NOMO-1 (cell line): Measurements from ENCODE around the gene ULBP1.
"Not testable (repeated sequence)": the region's sequence is repeated elsewhere in the genome, so short reads cannot be mapped to it uniquely, and the experiment has no call there.

ENCODE experiments used
- DNase-seq, 2 experiments: peaks; one replicate each; lab custom pipeline; 2025; ENCODE audit not compliant: unreplicated experiment in 2 of 2; lab: John Stamatoyannopoulos, UW

The ULBP1 gene

GRCh38 chr6:149933036-149933435, 30.7 kb upstream of the ULBP1 start:
- no peak for DNase-seq

DNA sequence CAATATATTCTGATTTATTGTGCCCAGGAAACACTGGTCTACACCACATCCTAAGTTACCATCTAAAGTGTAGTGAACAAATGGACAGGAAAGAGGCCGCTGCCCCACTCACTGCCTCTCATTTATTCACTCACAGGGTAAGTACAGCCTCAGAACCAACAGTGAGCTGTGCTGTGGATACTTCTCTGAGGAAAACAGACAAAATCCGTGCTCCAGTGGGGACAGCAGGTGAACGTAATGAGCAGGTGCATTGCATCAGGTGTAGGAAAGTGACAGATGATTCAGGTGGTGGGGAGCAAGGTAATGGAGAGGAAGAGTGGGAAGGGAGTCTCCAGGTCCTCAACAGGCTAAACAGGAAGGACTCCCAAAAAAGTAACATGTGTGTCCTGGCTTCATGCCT, 30.3 kb upstream of the ULBP1 start:
- DNase-seq, result no peak

DNA sequence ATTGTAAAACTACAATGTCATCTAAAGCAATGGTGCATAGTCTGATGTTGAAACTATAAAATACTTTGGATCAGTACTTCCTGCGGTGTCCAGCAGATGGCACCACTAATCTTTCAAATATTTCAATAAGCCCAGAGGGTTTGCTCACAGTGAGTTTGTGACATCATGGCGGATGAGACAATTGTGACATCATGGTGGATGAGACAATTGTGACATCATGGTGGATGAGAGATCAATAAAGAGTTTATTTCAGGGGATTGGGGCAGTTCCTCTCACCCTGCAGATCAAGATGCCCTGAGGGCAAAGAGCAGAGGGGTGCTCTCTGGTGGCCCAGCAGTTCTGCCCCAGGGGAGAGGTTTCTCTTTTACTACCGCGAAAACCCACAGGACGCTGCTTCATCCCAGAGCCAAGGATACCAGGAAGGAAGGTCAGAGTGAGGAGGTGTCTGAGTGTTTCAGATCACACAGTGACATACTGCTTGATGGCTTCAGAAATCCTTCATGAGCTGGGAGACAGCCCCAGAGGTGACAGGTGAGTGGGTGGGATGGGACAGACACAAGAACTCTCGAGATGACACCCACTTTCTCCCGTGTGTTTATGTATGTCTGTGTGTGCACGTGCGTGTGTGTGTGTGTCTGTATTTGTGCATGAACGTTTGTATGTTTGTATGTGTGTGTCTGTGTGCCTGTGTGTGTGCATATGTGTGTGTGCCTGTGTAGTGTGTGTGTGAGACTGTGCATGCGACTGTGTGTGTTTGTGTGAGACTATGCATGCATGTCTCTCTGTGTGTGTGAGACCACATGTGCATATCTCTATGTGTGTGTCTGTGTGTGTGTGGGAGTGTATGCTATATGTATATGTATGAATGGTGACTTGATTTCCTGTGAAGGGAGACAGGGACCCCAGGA, 29.2 kb upstream of the ULBP1 start:
- peak; percentile 29 to 63 for DNase-seq

DNA sequence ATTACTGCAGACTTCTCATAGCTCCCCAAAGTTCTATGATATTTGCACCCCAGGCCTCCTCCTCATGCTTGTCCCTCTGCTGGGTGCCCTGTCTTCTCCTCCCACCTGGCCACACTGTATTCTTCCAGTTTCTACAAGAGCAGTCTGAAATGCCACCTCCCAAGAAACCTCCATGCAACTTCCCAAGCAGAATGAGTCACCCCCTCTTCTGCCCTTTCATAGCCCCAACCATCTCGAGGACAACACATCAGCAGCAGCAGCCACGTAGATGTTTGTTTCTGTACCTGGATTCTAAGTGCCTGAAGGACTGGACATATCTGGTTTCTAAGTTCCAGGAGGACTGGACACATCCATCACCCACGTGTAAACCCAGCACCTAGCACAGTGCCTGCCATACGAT, 28.5 kb upstream of the ULBP1 start:
- DNase-seq, result no peak

DNA sequence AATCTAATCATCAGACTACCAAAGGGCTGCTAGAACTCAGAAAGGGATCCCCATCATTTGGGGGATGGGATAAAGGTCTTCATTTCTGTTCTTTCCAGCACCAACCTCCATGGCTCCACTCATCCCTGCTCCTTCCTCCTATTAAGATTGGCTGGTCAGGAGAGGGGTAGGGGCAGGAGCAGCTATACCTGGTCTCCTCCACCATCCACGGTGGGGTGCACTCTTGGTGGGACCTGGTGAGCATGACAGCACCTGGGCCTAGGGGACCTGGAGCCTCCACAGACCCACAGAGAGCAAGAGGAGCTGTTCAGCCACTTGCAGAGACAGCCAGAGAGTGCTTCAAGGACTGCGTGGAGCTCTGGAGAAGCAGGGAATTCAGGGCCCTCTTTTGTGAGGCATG, 28.1 kb upstream of the ULBP1 start:
- DNase-seq, result no peak

GRCh38 chr6:149936743-149937142, 27.0 kb upstream of the ULBP1 start:
- no peak for DNase-seq

- DNase-seq, result not testable (repeated sequence)
These were observed 25.7 kb upstream of the ULBP1 start for GRCh38 chr6:149938013-149938570.

DNA sequence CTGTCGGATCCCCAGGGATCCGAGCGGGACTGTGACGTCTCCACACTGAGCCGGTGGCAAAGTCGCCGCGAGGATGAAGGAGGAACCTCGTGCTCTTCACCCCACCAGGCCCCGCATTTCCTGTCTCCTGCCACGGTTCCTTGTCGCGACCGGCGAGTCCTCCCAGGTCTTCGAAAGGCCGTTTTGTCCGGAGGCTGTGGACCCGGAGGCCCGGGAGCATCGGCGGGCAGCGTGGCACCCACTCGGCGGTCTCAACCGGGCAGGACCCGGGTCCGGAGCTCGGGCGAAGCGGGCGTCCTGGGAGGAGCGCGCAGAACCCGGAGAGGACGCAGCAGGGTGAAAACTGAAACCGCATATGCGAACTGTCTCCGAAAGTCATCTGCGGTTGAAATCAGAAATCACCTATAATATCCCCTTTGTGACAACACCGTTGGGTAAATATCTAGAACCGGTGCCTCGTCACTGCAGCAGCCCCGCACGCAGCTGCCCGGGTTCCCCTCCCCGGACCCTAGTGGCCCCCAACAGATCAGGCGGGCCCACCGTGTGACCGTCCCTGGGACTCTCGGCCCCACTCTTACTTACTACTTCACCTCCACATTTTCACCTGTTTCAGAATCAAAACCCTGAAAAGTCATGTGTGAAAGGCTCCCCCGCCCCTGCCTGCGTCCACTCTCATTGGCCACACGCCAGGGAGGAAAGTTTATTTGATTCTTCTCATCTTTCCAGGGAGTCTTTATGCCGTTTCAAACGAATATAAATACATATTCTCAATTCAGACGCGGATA, 25.0 kb upstream of the ULBP1 start:
- DNase-seq, result peak in 1 of 2 experiments; percentile 14

DNA sequence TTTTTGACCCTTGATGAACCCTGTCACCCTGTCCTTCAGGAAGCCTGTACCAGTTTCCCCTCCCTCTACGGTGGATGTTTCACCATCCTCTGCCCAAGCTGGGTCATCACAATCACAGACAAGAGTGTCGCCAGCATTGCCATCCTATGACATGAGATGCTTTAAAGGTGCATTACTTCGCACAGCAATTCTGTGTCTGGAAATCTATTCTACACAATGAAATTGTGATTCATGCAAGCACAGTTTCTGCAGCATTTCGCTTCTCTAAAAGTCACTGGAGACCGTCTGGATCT, 24.4 kb upstream of the ULBP1 start:
- peak in 1 of 2 experiments; percentile 10 for DNase-seq

GRCh38 chr6:149939909-149940671, 23.7 kb upstream of the ULBP1 start:
- no peak for DNase-seq

DNA sequence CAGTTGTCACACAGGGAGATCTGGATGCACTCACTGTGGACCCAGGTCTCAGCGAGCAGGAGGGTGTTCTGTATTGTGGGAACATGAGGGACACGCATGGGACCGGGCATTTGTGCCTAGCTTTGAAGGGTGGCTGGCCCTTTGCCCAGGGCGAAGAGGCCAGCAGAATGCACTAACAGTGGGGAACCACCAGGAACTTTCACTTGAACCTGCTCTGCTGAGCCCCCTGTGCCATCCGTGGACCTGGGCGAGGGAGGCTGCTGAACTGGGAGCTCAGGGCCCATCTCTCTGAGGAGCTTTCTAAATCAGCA, 23.1 kb upstream of the ULBP1 start:
- DNase-seq, result no peak

DNA sequence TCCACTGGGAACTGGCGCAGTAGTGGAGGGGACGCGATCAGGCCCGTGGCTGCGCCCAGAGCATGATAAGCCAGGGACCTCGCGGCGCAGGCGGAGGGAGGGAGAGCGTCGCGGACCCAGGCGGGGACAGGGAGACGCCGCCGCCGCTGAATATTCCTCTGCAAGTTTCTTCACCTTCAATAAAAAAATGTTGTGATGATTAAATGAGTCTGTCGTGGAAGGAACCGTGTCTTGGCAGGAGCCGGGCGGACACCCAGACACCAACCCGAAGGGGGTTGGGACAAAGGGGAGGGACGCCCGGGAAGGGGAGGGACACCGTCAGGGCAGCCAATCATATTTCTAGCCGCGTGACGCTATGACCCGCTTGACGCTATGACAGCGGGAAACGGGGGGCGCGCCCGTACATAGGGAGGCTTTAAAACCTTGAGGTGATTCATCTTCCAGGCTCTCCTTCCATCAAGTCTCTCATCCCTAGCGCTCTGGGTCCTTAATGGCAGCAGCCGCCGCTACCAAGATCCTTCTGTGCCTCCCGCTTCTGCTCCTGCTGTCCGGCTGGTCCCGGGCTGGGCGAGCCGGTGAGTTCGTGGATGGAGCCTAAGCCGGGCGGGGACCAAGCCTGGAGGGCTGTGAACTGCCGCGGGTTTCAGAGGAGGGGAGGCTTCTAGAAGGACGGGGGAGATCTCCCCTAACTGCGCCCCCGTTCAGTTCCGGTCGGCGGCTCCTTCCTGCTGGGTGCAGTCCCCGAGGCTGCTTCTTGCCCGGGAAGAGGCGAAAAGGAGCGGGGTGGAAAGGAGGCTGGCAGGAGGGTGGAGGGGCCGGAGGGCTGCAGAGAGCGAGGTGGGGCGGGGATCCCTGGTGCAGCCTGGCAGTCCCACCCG, 21.9 kb upstream of the ULBP1 start, which contains the start of gene ULBP2:
Gene ULBP2, plus strand, starts transcription at position 432 of the 878 bp plus-strand sequence. Its CDS starts 59 bp downstream, at position 491.
- DNase-seq, result peak; percentile 80 to 86

DNA sequence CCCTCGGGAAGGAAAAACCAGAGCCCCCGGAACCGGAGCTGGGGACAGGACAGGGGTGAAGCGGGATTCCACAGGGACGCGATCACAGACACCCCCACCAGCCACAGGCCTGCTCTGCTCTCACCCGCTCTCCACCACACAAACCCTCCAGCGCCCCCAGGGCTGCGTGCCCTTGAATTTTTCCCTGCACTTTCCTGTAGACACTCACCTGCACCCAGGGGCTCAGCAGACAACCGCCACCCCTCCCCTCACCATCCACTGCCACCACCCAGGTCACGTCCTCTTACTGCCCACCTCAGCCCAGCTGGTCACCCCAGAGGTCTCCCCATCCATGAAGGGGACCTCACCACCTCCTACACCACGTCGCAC, 21.3 kb upstream of the ULBP1 start:
- DNase-seq, result no peak

DNA sequence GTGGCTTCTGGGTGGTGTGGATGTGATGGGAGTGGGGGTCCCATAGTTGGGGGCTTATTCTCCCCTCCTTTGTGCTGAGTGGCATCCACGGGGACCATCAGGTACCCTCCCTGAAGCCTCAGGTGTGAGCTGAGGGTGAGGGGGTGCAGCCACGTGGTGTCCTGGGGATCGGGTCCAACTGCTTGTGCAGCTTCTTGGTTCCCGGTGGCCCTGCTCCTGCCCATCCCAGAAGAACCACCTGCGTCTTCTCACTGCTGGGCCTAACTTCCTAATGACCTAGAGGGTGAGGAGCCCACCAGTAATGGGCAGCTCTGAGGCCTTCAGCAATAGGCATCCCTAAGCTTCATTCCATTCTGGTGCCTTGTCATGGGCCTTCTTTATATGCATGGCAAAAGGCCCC, 20.4 kb upstream of the ULBP1 start:
- DNase-seq, result not testable (repeated sequence)

GRCh38 chr6:149945276-149945675, 18.5 kb upstream of the ULBP1 start:
- not testable (repeated sequence) for DNase-seq

DNA sequence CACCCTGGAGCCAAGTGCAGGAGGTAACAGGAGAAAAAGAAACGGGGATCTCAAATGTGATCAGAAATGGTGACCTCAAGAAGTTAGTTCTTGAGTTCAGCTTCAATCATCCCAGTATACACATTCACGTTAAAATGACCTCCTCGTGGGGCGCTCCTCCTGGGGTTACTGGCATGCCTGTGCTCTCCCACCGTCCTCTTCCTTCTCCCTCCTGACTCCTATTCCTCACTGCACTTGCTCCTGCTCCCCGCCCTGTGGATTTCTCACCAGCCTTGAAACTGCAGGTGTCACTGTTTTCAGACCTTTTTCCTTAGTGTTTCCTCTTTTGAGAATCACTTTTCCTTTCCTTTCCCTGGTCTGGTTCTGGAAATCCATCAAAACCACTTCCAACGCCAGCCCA, 17.1 kb upstream of the ULBP1 start:
- not testable (repeated sequence) for DNase-seq

DNA sequence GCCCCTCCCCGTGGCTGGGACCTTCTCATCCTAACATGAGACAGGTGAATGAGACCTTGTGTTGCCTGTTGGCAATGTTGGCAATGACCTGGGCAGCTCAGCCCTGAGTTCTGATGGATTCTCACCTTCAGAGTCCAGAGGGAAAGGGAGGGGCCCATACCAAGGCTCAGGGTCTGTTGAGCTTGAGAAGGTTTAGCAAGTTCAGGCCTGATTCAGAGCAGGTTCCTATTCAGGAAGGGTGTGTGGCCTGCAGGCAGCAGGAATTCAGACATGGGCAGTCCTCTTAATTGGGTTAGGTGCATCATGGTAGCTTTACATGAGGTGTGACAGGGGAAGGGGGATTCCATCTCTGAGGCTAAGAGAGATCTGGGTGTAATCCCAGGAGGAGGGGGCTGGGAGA, 16.2 kb upstream of the ULBP1 start:
- DNase-seq, result not testable (repeated sequence)

- DNase-seq, result no peak
These were observed 15.7 kb upstream of the ULBP1 start for GRCh38 chr6:149948011-149948410.

DNA sequence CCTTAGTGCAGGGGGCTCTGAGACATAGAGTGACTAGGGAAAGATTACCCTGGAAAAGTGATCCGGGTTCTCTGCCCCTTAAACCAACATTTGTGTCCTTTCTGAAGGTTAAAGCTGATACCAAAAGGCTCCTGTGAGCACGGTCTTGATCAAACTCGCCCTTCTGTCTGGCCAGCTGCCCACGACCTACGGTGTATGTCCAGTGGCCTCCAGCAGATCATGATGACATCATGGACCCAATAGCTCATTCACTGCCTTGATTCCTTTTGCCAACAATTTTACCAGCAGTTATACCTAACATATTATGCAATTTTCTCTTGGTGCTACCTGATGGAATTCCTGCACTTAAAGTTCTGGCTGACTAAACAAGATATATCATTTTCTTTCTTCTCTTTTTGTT, 15.1 kb upstream of the ULBP1 start:
- no peak for DNase-seq

- no peak for DNase-seq
These were observed 13.3 kb upstream of the ULBP1 start for GRCh38 chr6:149950423-149950822.
